Measurements from ENCODE around the gene RARG. TPM values are rescaled to one million over a fixed set of nuclear protein-coding genes. Genes with fewer than 3 reads are reported as not detected.

The RARG gene
- total RNA-seq, 1 experiment from 2014 or later, result 118 TPM

DNA sequence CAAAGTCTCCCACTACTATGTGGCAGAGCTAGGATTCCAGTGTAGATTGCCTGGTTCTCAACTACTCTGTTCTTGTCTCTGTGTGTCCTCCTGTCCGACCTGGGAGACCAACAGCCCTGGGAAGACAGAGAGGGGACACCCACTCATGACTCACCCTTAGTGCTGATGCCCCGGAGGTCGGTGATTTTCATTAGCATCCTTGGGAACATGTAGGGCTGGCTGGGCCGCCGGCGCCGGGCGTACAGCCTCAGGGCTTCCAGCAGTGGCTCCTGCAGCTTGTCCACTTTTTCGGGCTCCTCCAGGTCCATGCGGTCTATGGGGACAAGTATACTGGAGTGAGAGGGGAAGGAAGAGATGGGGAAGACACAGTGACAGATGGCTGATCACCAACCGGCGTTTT, 19.1 kb downstream of the RARG start:
- Histone ChIP-seq H3F3A (ENCODE audit: insufficient read depth, low read depth) (peaks cover 38% of the 10 kb centered on the region; the same call in 1 of the 2 replicates), H3K27ac (no peak overlapping the region), H3K36me3 (ENCODE audit: low read depth) (peaks cover 18% of the 10 kb centered on the region), H2AFZ (no peak overlapping the region), H3K9me3 (ENCODE audit: insufficient read depth, low read depth) (no peaks in the 10 kb centered on the region), H3K79me2 (ENCODE audit: low read depth) (peaks cover 26% of the 10 kb centered on the region), H3K27me3 (ENCODE audit: insufficient read depth, low read depth) (no peaks in the 10 kb centered on the region), H3K9me2 (ENCODE audit: insufficient read depth) (no peaks in the 10 kb centered on the region), H3K4me3 (no peak overlapping the region), H4K20me1 (ENCODE audit: insufficient read depth) (0 out of 2 replicates have a peak, but pooled peaks cover 6% of the 10 kb centered on the region), H3K4me1 (replicated peaks; ENCODE audit: insufficient read depth) (peaks cover 26% of the 10 kb centered on the region), H3K4me2 (no peak overlapping the region)
- DNase-seq, result no peak
- intact Hi-C loops (cut with micrococcal nuclease; ENCODE audit: unreplicated experiment), result loop anchor here (1.0 to 2.0 kb wide), 4 partner anchors 38 to 74 kb away; partner anchors contain the start of gene ESPL1
- CTCF ChIA-PET, result interaction anchor here (1.4 to 1.5 kb wide), 2 partner anchors 39 to 55 kb away, joined by 3 to 7 read pairs; partner anchors contain the start of gene ESPL1
- no peak for TF ChIP-seq CTCF (conservative IDR thresholded peaks at IDR 0.05)
- TF ChIP-seq EZH2 (IDR thresholded peaks at IDR 0.05; ENCODE audit: low read depth), result no peak
- POLR2A ChIA-PET (ENCODE audit: unreplicated experiment), result no interaction called here
- BruUV-seq (replicated peaks), result no TSS peak

- DNase-seq, result no peak
- intact Hi-C loops (cut with micrococcal nuclease; ENCODE audit: unreplicated experiment), result loop anchor here (2.0 kb wide), 1 partner anchor 53 kb away; no protein-coding TSS in a partner anchor
- TF ChIP-seq EZH2 (IDR thresholded peaks at IDR 0.05; ENCODE audit: low read depth) (no peak), CTCF (conservative IDR thresholded peaks at IDR 0.05) (0 out of 2 replicates have a peak, but pooled peaks have one; percentile 31)
Measured at GRCh38 chr12:53211476-53212381, 20.3 kb downstream of the RARG start.

DNA sequence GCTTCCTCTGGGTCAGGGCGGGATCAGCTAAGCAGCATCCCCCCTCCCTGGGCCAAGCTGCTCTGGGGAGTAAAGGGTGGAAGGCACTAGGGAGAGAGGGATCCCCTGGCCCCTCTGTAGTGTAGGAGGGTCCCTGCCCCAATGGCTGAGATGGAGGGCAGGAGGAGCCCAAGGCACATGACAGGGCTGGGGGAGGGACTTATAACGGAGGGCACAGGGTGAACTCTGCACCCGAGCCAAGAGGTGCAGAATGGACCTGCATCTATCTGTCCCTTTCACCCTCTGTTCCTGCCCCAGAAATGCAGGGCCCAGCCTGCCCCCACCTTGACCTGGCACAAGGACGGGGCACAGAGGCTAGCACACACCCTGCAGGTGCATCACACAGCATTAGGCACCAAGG, 21.2 kb downstream of the RARG start:
- H3K9me2 ChIP-seq (ENCODE audit: insufficient read depth), result no peaks in the 10 kb centered on the region
- H3K4me3 ChIP-seq, result no peak overlapping the region
- ChIA-PET CTCF (interaction anchor here (0.6 kb wide), 2 partner anchors 50 to 388 kb away, joined by 6 to 9 read pairs; no protein-coding TSS in a partner anchor), POLR2A (ENCODE audit: unreplicated experiment) (no interaction called here)
- no peak overlapping the region for H3K4me2 ChIP-seq
- H4K20me1 ChIP-seq (ENCODE audit: insufficient read depth), result 0 out of 2 replicates have a peak, but pooled peaks cover 6% of the 10 kb centered on the region
- no peaks in the 10 kb centered on the region for H3K9me3 ChIP-seq (ENCODE audit: insufficient read depth, low read depth)
- BruUV-seq (replicated peaks), result TSS peak; percentile 1
- H3K79me2 ChIP-seq (ENCODE audit: low read depth), result peaks cover 5% of the 10 kb centered on the region; the same call in 1 of the 2 replicates
- DNase-seq, result no peak
- H3K4me1 ChIP-seq (replicated peaks; ENCODE audit: insufficient read depth), result peaks cover 18% of the 10 kb centered on the region
- intact Hi-C loops (cut with micrococcal nuclease; ENCODE audit: unreplicated experiment), result no loop called here
- no peak for TF ChIP-seq CTCF (conservative IDR thresholded peaks at IDR 0.05)
- no peak for TF ChIP-seq EZH2 (IDR thresholded peaks at IDR 0.05; ENCODE audit: low read depth)
- H3K36me3 ChIP-seq (ENCODE audit: low read depth), result peaks cover 18% of the 10 kb centered on the region
- peaks cover 48% of the 10 kb centered on the region; the same call in 1 of the 2 replicates for H3F3A ChIP-seq (ENCODE audit: insufficient read depth, low read depth)
- H3K27me3 ChIP-seq (ENCODE audit: insufficient read depth, low read depth), result no peaks in the 10 kb centered on the region
- no peak overlapping the region for H2AFZ ChIP-seq
- no peak overlapping the region for H3K27ac ChIP-seq

More at GRCh38 chr12:53211476-53212381, 20.3 kb downstream of the RARG start:
- Histone ChIP-seq H3K79me2 (ENCODE audit: low read depth) (peaks cover 14% of the 10 kb centered on the region), H3F3A (ENCODE audit: insufficient read depth, low read depth) (peaks cover 44% of the 10 kb centered on the region; the same call in 1 of the 2 replicates), H3K9me3 (ENCODE audit: insufficient read depth, low read depth) (no peaks in the 10 kb centered on the region), H3K27ac (no peak overlapping the region), H4K20me1 (ENCODE audit: insufficient read depth) (0 out of 2 replicates have a peak, but pooled peaks cover 6% of the 10 kb centered on the region), H3K9me2 (ENCODE audit: insufficient read depth) (no peaks in the 10 kb centered on the region), H2AFZ (no peak overlapping the region), H3K4me1 (replicated peaks; ENCODE audit: insufficient read depth) (peaks cover 18% of the 10 kb centered on the region), H3K27me3 (ENCODE audit: insufficient read depth, low read depth) (no peaks in the 10 kb centered on the region), H3K4me2 (no peak overlapping the region), H3K36me3 (ENCODE audit: low read depth) (peaks cover 18% of the 10 kb centered on the region), H3K4me3 (no peak overlapping the region)
- ChIA-PET CTCF (interaction anchor here (0.6 to 1.5 kb wide), 2 partner anchors 35 to 40 kb away, joined by 3 to 4 read pairs; a partner anchor contains a TSS), POLR2A (ENCODE audit: unreplicated experiment) (no interaction called here)
- no TSS peak for BruUV-seq (replicated peaks)
